Upper lobe of left lung (tissue), 6 donors: ENCODE results near the gene AGO3. TPM values are rescaled to one million over a fixed set of nuclear protein-coding genes. Genes with fewer than 3 reads are reported as not detected.
"Not testable (repeated sequence)": the region's sequence is repeated elsewhere in the genome, so short reads cannot be mapped to it uniquely, and the experiment has no call there.

ENCODE experiments used
- ATAC-seq, 2 donors: fragments of 200-7000 bp; cut with Tn5 transposase; one replicate each; pipeline ENCODE4 v1.9.1; 2022; ENCODE audit warnings: mild to moderate bottlenecking in 2 of 2, moderate library complexity in 2 of 2; ENCODE audit not compliant: low FRiP score in 2 of 2
- DNase-seq, 2 donors: peaks; one replicate each; pipeline ENCODE4 v3.0.0-alpha.2; 2019 to 2020
- H3K27ac ChIP-seq, 4 donors: fragments of 200-600 bp; sonication (generic); one replicate each; pipeline ENCODE4 v1.5.1; 2016 to 2019
- H3K27me3 ChIP-seq, 4 donors: fragments of 200-600 bp; sonication (generic); one replicate each; pipeline ENCODE4 v1.5.1; 2017 to 2019
- H3K36me3 ChIP-seq, 4 donors: fragments of 200-600 bp; sonication (generic); one replicate each; pipeline ENCODE4 v1.5.1; 2016 to 2019
- H3K4me1 ChIP-seq, 4 donors: fragments of 200-600 bp; sonication (generic); one replicate each; pipeline ENCODE4 v1.5.1; 2018 to 2019
- H3K4me3 ChIP-seq, 4 donors: fragments of 200-600 bp; sonication (generic); one replicate each; pipeline ENCODE4 v1.5.1; 2017 to 2019; ENCODE audit warnings: mild to moderate bottlenecking in 2 of 4, moderate library complexity in 1 of 4
- H3K9me3 ChIP-seq, 4 donors: fragments of 200-600 bp; sonication (generic); one replicate each; pipeline ENCODE4 v1.5.1; 2018 to 2019
- CTCF ChIP-seq, 6 experiments: fragments of 450-650 bp in 4 of 6; fragments of 200-600 bp in 2 of 6; sonication (generic) in 2 of 6; IDR thresholded peaks; one replicate each; pipeline ENCODE4 v1.5.1; 2016 to 2019; ENCODE audit warnings: antibody characterized with exemption in 6 of 6
- EP300 ChIP-seq, 4 donors: sonication (generic); formaldehyde crosslinking; IDR thresholded peaks; one replicate each; pipeline ENCODE4 v1.5.1; 2017; ENCODE audit warnings: antibody characterized with exemption in 4 of 4, control low read depth in 2 of 4
- POLR2A ChIP-seq, 4 donors: fragments of 450-650 bp; IDR thresholded peaks; one replicate each; pipeline ENCODE4 v1.5.1; 2016 to 2017; ENCODE audit warnings: antibody characterized with exemption in 4 of 4, mild to moderate bottlenecking in 2 of 4
- POLR2AphosphoS5 ChIP-seq, 2 donors: sonication (generic); formaldehyde crosslinking; IDR thresholded peaks; one replicate each; pipeline ENCODE4 v1.5.1; 2017; ENCODE audit warnings: antibody characterized with exemption in 2 of 2
- WGBS, 2 donors: methylation state at CpG; one replicate each; pipeline ENCODE4 v1.1.5; 2017 to 2018; 5-methylcytosine and 5-hydroxymethylcytosine counted together
- total RNA-seq, 6 donors: library from RNA; depleted of rRNA in 4 of 6; stranded (reverse); fragments of >200 nt in 4 of 6; gene quantifications; one replicate each; pipeline versions ENCODE4 v1.1.0 to v1.2.1, GENCODE V29; 2016 to 2021
- donor health status: DM: no; HTN: no; CAD: no; lungs with moderate emphysema.
- donor health status: DM: no; HTN: yes; CAD: no; lungs with severe emphysema.

AGO3 gene
- total RNA-seq, 6 donors from 2014 or later = 13.8 to 32.5 (median 29.6) TPM

- Histone ChIP-seq H3K36me3 (peaks cover 0 to 41% (median 14%) of the 10 kb centered on the region in 4 donors), H3K27me3 (no peaks in the 10 kb centered on the region), H3K4me3 (no peak overlapping the region), H3K9me3 (no peaks in the 10 kb centered on the region), H3K27ac (no peak overlapping the region), H3K4me1 (peaks cover 29 to 50% (median 34%) of the 10 kb centered on the region in 4 donors)
- DNase-seq (no peak), ATAC-seq (no peak)
- TF ChIP-seq EP300 (IDR thresholded peaks at IDR 0.05) (no peak), POLR2AphosphoS5 (IDR thresholded peaks at IDR 0.05) (no peak), CTCF (IDR thresholded peaks at IDR 0.05) (no peak)
- WGBS, 2 donors = 79 to 89% methylated on average over 2 of the region's 2 CpGs
Observed at GRCh38 chr1:35887508-35887907, 43.4 kb upstream of the AGO3 start.

- 90 to 97% methylated on average over 11 of the region's 11 CpGs for WGBS, 2 donors
- DNase-seq = no peak
- peaks cover 25 to 45% (median 31%) of the 10 kb centered on the region in 4 donors for H3K4me1 ChIP-seq
- H3K27ac ChIP-seq = no peak overlapping the region
- H3K36me3 ChIP-seq = peaks cover 0 to 48% (median 20%) of the 10 kb centered on the region in 4 donors
- TF ChIP-seq CTCF (IDR thresholded peaks at IDR 0.05) = no peak
- TF ChIP-seq POLR2A (IDR thresholded peaks at IDR 0.05) = no peak
- no peak for TF ChIP-seq POLR2AphosphoS5 (IDR thresholded peaks at IDR 0.05)
- TF ChIP-seq EP300 (IDR thresholded peaks at IDR 0.05) = no peak
- ATAC-seq = no peak
- no peak overlapping the region for H3K4me3 ChIP-seq
- no peaks in the 10 kb centered on the region for H3K9me3 ChIP-seq
- H3K27me3 ChIP-seq = no peaks in the 10 kb centered on the region
Observed at GRCh38 chr1:35888255-35888654, 42.6 kb upstream of the AGO3 start.

GRCh38 chr1:35888981-35889380 is 41.9 kb upstream of the AGO3 start:
- ATAC-seq, DNase-seq, H3K27ac ChIP-seq, H3K9me3 ChIP-seq, H3K27me3 ChIP-seq, H3K4me3 ChIP-seq: not testable (repeated sequence)
- WGBS, 2 donors = 76 to 77% methylated on average over 3 of the region's 3 CpGs
- Histone ChIP-seq H3K4me1 (peaks cover 23 to 41% (median 28%) of the 10 kb centered on the region in 4 donors), H3K36me3 (peaks cover 6 to 56% (median 27%) of the 10 kb centered on the region in 4 donors)

GRCh38 chr1:35893051-35893879 is 37.6 kb upstream of the AGO3 start:
- H3K36me3 ChIP-seq = peaks cover 6 to 94% (median 42%) of the 10 kb centered on the region in 4 donors
- WGBS, 2 donors = 95 to 99% methylated on average over 7 to 14 of the region's 14 CpGs
- ATAC-seq = peak; percentile 6 to 28

More at GRCh38 chr1:35893051-35893879, 37.6 kb upstream of the AGO3 start:
- Histone ChIP-seq H3K27ac (peak overlapping the region in 2 of 4 donors; percentile 55 to 62), H3K4me1 (no peaks in the 10 kb centered on the region), H3K9me3 (no peaks in the 10 kb centered on the region), H3K27me3 (no peaks in the 10 kb centered on the region), H3K4me3 (no peak overlapping the region)
- peak in 1 of 2 donors; percentile 56 for DNase-seq
- TF ChIP-seq EP300 (IDR thresholded peaks at IDR 0.05) (no peak), POLR2A (IDR thresholded peaks at IDR 0.05) (no peak), CTCF (IDR thresholded peaks at IDR 0.05) (no peak), POLR2AphosphoS5 (IDR thresholded peaks at IDR 0.05) (no peak)
